Suprapubic skin (tissue), 4 donors: ENCODE results near the gene CTNNA2. TPM values are rescaled to one million over a fixed set of nuclear protein-coding genes. Genes with fewer than 3 reads are reported as not detected.

Experiments used
- DNase-seq, 2 donors: peaks; one replicate each; pipeline ENCODE4 v3.0.0-alpha.2; 2019; ENCODE audit warnings: low spot score in 2 of 2
- H3K27ac ChIP-seq: fragments of 200-600 bp; sonication (generic); one replicate; pipeline ENCODE4 v1.5.1; 2019
- H3K27me3 ChIP-seq: fragments of 200-600 bp; sonication (generic); one replicate; pipeline ENCODE4 v1.5.1; 2019
- H3K36me3 ChIP-seq: fragments of 200-600 bp; sonication (generic); one replicate; pipeline ENCODE4 v1.5.1; 2019
- H3K4me1 ChIP-seq: fragments of 200-600 bp; sonication (generic); one replicate; pipeline ENCODE4 v1.5.1; 2019
- H3K4me3 ChIP-seq: fragments of 200-600 bp; sonication (generic); one replicate; pipeline ENCODE4 v1.5.1; 2019; ENCODE audit warnings: mild to moderate bottlenecking
- H3K9me3 ChIP-seq: fragments of 200-600 bp; sonication (generic); one replicate; pipeline ENCODE4 v1.5.1; 2019
- EP300 ChIP-seq: sonication (generic); formaldehyde crosslinking; IDR thresholded peaks from one replicate; pipeline ENCODE4 v1.6.1; 2017; ENCODE audit warnings: antibody characterized with exemption
- POLR2A ChIP-seq, 2 donors: fragments of 450-650 bp; IDR thresholded peaks; one replicate each; pipeline ENCODE4 v1.6.1; 2017; ENCODE audit warnings: antibody characterized with exemption in 2 of 2, mild to moderate bottlenecking in 2 of 2, moderate library complexity in 2 of 2
- POLR2AphosphoS5 ChIP-seq, 3 donors: sonication (generic); formaldehyde crosslinking; IDR thresholded peaks; one replicate each; pipeline ENCODE4 v1.6.1; 2017; ENCODE audit warnings: antibody characterized with exemption in 3 of 3
- WGBS: methylation state at CpG from one replicate; pipeline ENCODE4 v1.1.5; 2018; 5-methylcytosine and 5-hydroxymethylcytosine counted together
- total RNA-seq, 4 donors: library from RNA; depleted of rRNA; stranded (reverse); fragments of >200 nt; gene quantifications; one replicate each; pipeline ENCODE4 v1.1.0, GENCODE V29; 2016
- TF ChIP-seq, protein P1 (sequence below), 2 donors: fragments of 200-600 bp in 1 of 2; fragments of 450-650 bp in 1 of 2; sonication (generic) in 1 of 2; IDR thresholded peaks; one replicate each; pipeline ENCODE4 v1.5.1; 2016 to 2019; ENCODE audit warnings: antibody characterized with exemption in 2 of 2, mild to moderate bottlenecking in 1 of 2, moderate library complexity in 1 of 2

Gene CTNNA2
- total RNA-seq, 4 donors from 2014 or later, result 0.15 to 0.21 TPM; not detected in 2

DNA sequence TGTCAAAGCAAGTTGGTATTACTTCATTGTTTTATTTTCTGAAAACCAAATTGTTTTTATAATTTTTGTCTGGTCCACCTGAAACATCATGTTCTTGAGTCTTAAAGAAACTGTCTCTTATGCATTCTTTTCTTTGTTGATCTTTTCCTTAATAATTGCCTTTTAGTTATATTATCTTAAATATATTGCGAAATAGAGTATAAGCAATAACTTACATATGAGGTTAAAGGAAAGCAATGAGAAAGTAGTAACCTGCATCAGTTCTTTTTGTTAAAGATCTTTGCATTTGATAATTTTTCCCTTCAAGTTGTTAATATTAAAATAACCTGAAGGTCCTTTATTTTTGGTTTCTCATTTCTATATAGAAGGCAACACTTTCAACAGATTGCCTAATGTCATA, 315.0 kb downstream of the CTNNA2 start:
- Histone ChIP-seq H3K4me3 (no peak overlapping the region), H3K9me3 (no peaks in the 10 kb centered on the region), H3K4me1 (no peaks in the 10 kb centered on the region), H3K36me3 (no peaks in the 10 kb centered on the region), H3K27ac (no peak overlapping the region), H3K27me3 (no peaks in the 10 kb centered on the region)
- TF ChIP-seq, protein P1, sequence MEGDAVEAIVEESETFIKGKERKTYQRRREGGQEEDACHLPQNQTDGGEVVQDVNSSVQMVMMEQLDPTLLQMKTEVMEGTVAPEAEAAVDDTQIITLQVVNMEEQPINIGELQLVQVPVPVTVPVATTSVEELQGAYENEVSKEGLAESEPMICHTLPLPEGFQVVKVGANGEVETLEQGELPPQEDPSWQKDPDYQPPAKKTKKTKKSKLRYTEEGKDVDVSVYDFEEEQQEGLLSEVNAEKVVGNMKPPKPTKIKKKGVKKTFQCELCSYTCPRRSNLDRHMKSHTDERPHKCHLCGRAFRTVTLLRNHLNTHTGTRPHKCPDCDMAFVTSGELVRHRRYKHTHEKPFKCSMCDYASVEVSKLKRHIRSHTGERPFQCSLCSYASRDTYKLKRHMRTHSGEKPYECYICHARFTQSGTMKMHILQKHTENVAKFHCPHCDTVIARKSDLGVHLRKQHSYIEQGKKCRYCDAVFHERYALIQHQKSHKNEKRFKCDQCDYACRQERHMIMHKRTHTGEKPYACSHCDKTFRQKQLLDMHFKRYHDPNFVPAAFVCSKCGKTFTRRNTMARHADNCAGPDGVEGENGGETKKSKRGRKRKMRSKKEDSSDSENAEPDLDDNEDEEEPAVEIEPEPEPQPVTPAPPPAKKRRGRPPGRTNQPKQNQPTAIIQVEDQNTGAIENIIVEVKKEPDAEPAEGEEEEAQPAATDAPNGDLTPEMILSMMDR (IDR thresholded peaks at IDR 0.05), result no peak
- TF ChIP-seq POLR2AphosphoS5 (IDR thresholded peaks at IDR 0.05), result no peak
- DNase-seq, result no peak
- 96% methylated on average over 1 of the region's 1 CpG for WGBS

DNA sequence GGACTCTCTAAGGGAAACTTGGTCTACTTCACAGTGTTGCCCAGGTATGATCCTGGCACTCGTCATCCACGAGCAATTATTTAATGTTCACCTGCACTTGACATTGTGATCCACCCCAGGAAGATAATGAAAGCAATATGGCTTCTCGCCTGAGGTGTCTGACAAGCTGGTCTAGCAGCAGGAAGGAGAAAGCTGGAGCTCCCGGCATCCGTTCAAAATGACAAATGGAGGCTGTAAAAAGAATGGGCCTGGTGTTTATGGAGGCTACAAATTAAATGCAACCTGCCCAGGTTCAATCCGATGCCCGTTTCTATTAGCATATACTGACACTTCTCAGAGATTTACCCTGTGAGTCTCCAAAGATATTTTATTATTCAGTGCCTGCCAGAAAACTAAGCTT, 317.6 kb downstream of the CTNNA2 start:
- no peak overlapping the region for H3K4me3 ChIP-seq
- H3K27me3 ChIP-seq, result no peaks in the 10 kb centered on the region
- no peaks in the 10 kb centered on the region for H3K36me3 ChIP-seq
- no peaks in the 10 kb centered on the region for H3K9me3 ChIP-seq
- H3K27ac ChIP-seq, result no peak overlapping the region
- H3K4me1 ChIP-seq, result no peaks in the 10 kb centered on the region
- TF ChIP-seq POLR2A (IDR thresholded peaks at IDR 0.05) (no peak), POLR2AphosphoS5 (IDR thresholded peaks at IDR 0.05) (no peak), EP300 (no peak)
- TF ChIP-seq, protein P1 (IDR thresholded peaks at IDR 0.05), result no peak
- 31% methylated on average over 7 of the region's 7 CpGs for WGBS
- DNase-seq, result no peak

- Histone ChIP-seq H3K27ac (no peak overlapping the region), H3K36me3 (no peaks in the 10 kb centered on the region), H3K9me3 (no peaks in the 10 kb centered on the region), H3K27me3 (no peaks in the 10 kb centered on the region), H3K4me3 (no peak overlapping the region), H3K4me1 (no peaks in the 10 kb centered on the region)
- TF ChIP-seq POLR2A (IDR thresholded peaks at IDR 0.05), result no peak
- no peak for TF ChIP-seq EP300
- TF ChIP-seq POLR2AphosphoS5 (IDR thresholded peaks at IDR 0.05), result no peak
- TF ChIP-seq, protein P1 (IDR thresholded peaks at IDR 0.05), result no peak
- DNase-seq, result no peak
- 26% methylated on average over 3 of the region's 3 CpGs for WGBS
These were observed 319.1 kb downstream of the CTNNA2 start for GRCh38 chr2:79831961-79832360.

GRCh38 chr2:79832511-79833234, 319.8 kb downstream of the CTNNA2 start:
- WGBS, result 48% methylated on average over 6 of the region's 6 CpGs

GRCh38 chr2:79833235-79833878, 320.5 kb downstream of the CTNNA2 start:
- Histone ChIP-seq H3K9me3 (no peaks in the 10 kb centered on the region), H3K27me3 (no peaks in the 10 kb centered on the region), H3K4me1 (no peaks in the 10 kb centered on the region), H3K36me3 (no peaks in the 10 kb centered on the region), H3K4me3 (no peak overlapping the region), H3K27ac (no peak overlapping the region)
- no peak for DNase-seq
- TF ChIP-seq, protein P1 (IDR thresholded peaks at IDR 0.05), result no peak
- TF ChIP-seq POLR2AphosphoS5 (IDR thresholded peaks at IDR 0.05), result no peak
- TF ChIP-seq POLR2A (IDR thresholded peaks at IDR 0.05), result no peak
- no peak for TF ChIP-seq EP300
- WGBS, result 55% methylated on average over 1 of the region's 1 CpG

More at GRCh38 chr2:79832511-79833234, 319.8 kb downstream of the CTNNA2 start:
- Histone ChIP-seq H3K9me3 (no peaks in the 10 kb centered on the region), H3K36me3 (no peaks in the 10 kb centered on the region), H3K27me3 (no peaks in the 10 kb centered on the region), H3K27ac (no peak overlapping the region), H3K4me1 (no peaks in the 10 kb centered on the region), H3K4me3 (no peak overlapping the region)
- no peak for DNase-seq
- no peak for TF ChIP-seq POLR2A (IDR thresholded peaks at IDR 0.05)
- no peak for TF ChIP-seq EP300
- no peak for TF ChIP-seq POLR2AphosphoS5 (IDR thresholded peaks at IDR 0.05)
- TF ChIP-seq, protein P1 (IDR thresholded peaks at IDR 0.05), result no peak
